GM19324 (cell line): Measurements from ENCODE around the gene CNOT2.
"Not testable (repeated sequence)": the region's sequence is repeated elsewhere in the genome, so short reads cannot be mapped to it uniquely, and the experiment has no call there.

Experiments
- ATAC-seq: cut with Tn5 transposase; IDR thresholded peaks from one replicate; pipeline ENCODE4 v1.9.1; 2021; ENCODE audit warnings: mild to moderate bottlenecking, moderate library complexity; ENCODE audit not compliant: unreplicated experiment, low FRiP score

The CNOT2 gene

GRCh38 chr12:70292017-70292776 lies 49.0 kb downstream of the CNOT2 start:
- no peak for ATAC-seq

- not testable (repeated sequence) for ATAC-seq
Measured at GRCh38 chr12:70304684-70305555, 61.7 kb downstream of the CNOT2 start.

- ATAC-seq: no peak
Measured at GRCh38 chr12:70305794-70306193, 62.6 kb downstream of the CNOT2 start.

- ATAC-seq: no peak
Measured at GRCh38 chr12:70306676-70307075, 63.4 kb downstream of the CNOT2 start.

- ATAC-seq: no peak
Measured at GRCh38 chr12:70307868-70308267, 64.6 kb downstream of the CNOT2 start.

- ATAC-seq: no peak
Measured at GRCh38 chr12:70309348-70309747, 66.1 kb downstream of the CNOT2 start.

- no peak for ATAC-seq
Measured at GRCh38 chr12:70314145-70314544, 70.9 kb downstream of the CNOT2 start.

- ATAC-seq: peak; percentile 87
Measured at GRCh38 chr12:70317781-70318180, 74.5 kb downstream of the CNOT2 start.

GRCh38 chr12:70319605-70320004 lies 76.4 kb downstream of the CNOT2 start:
- ATAC-seq: no peak

GRCh38 chr12:70321191-70321590 lies 78.0 kb downstream of the CNOT2 start:
- no peak for ATAC-seq

- no peak for ATAC-seq
Measured at GRCh38 chr12:70327541-70327940, 84.3 kb downstream of the CNOT2 start.

GRCh38 chr12:70329728-70330127 lies 86.5 kb downstream of the CNOT2 start:
- ATAC-seq: no peak

- no peak for ATAC-seq
Measured at GRCh38 chr12:70330158-70330557, 86.9 kb downstream of the CNOT2 start.

- ATAC-seq: no peak
Measured at GRCh38 chr12:70332236-70332635, 89.0 kb downstream of the CNOT2 start.

GRCh38 chr12:70334742-70335141 lies 91.5 kb downstream of the CNOT2 start:
- ATAC-seq: no peak

- ATAC-seq: no peak
Measured at GRCh38 chr12:70338531-70338930, 95.3 kb downstream of the CNOT2 start.

- ATAC-seq: no peak
Measured at GRCh38 chr12:70351076-70351475, 107.8 kb downstream of the CNOT2 start.

- no peak for ATAC-seq
Measured at GRCh38 chr12:70353780-70354660, 110.8 kb downstream of the CNOT2 start.

GRCh38 chr12:70354787-70355186 lies 111.6 kb downstream of the CNOT2 start:
- no peak for ATAC-seq

GRCh38 chr12:70355972-70356371 lies 112.7 kb downstream of the CNOT2 start:
- ATAC-seq: no peak
